ENCODE measurements around the gene ST6GALNAC5. TPM values are rescaled to one million over a fixed set of nuclear protein-coding genes. Genes with fewer than 3 reads are reported as not detected.
"Not testable (repeated sequence)": the region's sequence is repeated elsewhere in the genome, so short reads cannot be mapped to it uniquely, and the experiment has no call there.

Gene ST6GALNAC5
- total RNA-seq, 1 experiment from 2014 or later: not detected

GRCh38 chr1:76961820-76962207 lies 94.5 kb downstream of the ST6GALNAC5 start:
- H3K27me3 ChIP-seq (ENCODE audit: low read length): no peaks in the 10 kb centered on the region
- H3K4me1 ChIP-seq (ENCODE audit: low read length): no peaks in the 10 kb centered on the region
- no peaks in the 10 kb centered on the region for H3K36me3 ChIP-seq (ENCODE audit: insufficient read depth, low read length)
- no peaks in the 10 kb centered on the region for H3K9me2 ChIP-seq (replicated peaks; ENCODE audit: insufficient read depth, low read length)
- no peak overlapping the region for H3K4me3 ChIP-seq (ENCODE audit: low read length)
- H2AFZ ChIP-seq (ENCODE audit: low read length): no peak overlapping the region
- no peak overlapping the region for H3K4me2 ChIP-seq (ENCODE audit: low read depth, low read length, poor library complexity, severe bottlenecking)
- H3K79me2 ChIP-seq (ENCODE audit: low read length): no peaks in the 10 kb centered on the region
- no peak overlapping the region for H3K27ac ChIP-seq (ENCODE audit: low read length)
- H3K9me3 ChIP-seq (ENCODE audit: low read length): no peaks in the 10 kb centered on the region
- no peaks in the 10 kb centered on the region for H4K20me1 ChIP-seq (ENCODE audit: insufficient read depth, low read depth, low read length)
- no peak for DNase-seq
- no peak overlapping the region for H3K9ac ChIP-seq (ENCODE audit: low read length)

GRCh38 chr1:76981267-76981666 lies 114.0 kb downstream of the ST6GALNAC5 start:
- not testable (repeated sequence) for H4K20me1 ChIP-seq (ENCODE audit: insufficient read depth, low read depth, low read length); H3K79me2 ChIP-seq (ENCODE audit: low read length); H3K4me2 ChIP-seq (ENCODE audit: low read depth, low read length, poor library complexity, severe bottlenecking); H3K27ac ChIP-seq (ENCODE audit: low read length); DNase-seq; H3K36me3 ChIP-seq (ENCODE audit: insufficient read depth, low read length); H3K4me3 ChIP-seq (ENCODE audit: low read length); H3K9me2 ChIP-seq (replicated peaks; ENCODE audit: insufficient read depth, low read length); H3K9ac ChIP-seq (ENCODE audit: low read length); H3K9me3 ChIP-seq (ENCODE audit: low read length); H3K27me3 ChIP-seq (ENCODE audit: low read length); H3K4me1 ChIP-seq (ENCODE audit: low read length); H2AFZ ChIP-seq (ENCODE audit: low read length)

- no peaks in the 10 kb centered on the region for H3K27me3 ChIP-seq (ENCODE audit: low read length)
- no peak overlapping the region for H3K9ac ChIP-seq (ENCODE audit: low read length)
- no peaks in the 10 kb centered on the region for H3K36me3 ChIP-seq (ENCODE audit: insufficient read depth, low read length)
- no peak overlapping the region for H2AFZ ChIP-seq (ENCODE audit: low read length)
- H3K4me1 ChIP-seq (ENCODE audit: low read length): no peaks in the 10 kb centered on the region
- DNase-seq: no peak
- no peaks in the 10 kb centered on the region for H3K79me2 ChIP-seq (ENCODE audit: low read length)
- no peaks in the 10 kb centered on the region for H4K20me1 ChIP-seq (ENCODE audit: insufficient read depth, low read depth, low read length)
- H3K4me2 ChIP-seq (ENCODE audit: low read depth, low read length, poor library complexity, severe bottlenecking): no peak overlapping the region
- H3K9me3 ChIP-seq (ENCODE audit: low read length): no peaks in the 10 kb centered on the region
- H3K4me3 ChIP-seq (ENCODE audit: low read length): no peak overlapping the region
- no peaks in the 10 kb centered on the region for H3K9me2 ChIP-seq (replicated peaks; ENCODE audit: insufficient read depth, low read length)
- H3K27ac ChIP-seq (ENCODE audit: low read length): no peak overlapping the region
Measured at GRCh38 chr1:76989976-76990375, 122.7 kb downstream of the ST6GALNAC5 start.

DNA sequence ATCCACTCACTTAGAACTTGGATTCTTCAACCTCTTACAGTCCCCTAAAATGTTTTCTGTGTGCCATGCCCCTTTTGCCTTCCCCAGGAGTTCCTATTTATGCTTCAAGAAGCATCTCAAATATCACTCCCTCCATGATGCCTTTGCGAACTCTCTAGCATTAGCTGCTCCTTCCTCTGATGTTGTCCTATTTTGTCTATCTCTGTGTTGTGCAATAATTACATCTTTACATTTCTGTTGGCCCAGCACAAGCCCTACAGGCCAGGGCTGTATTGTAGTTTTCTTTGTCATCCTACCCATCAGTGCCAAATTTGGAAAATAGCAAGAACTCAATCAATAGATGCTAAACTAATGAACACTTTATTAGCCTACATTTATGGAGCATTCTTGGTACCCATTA lies 125.8 kb downstream of the ST6GALNAC5 start:
- Histone ChIP-seq H3K36me3 (ENCODE audit: insufficient read depth, low read length) (no peaks in the 10 kb centered on the region), H3K4me2 (ENCODE audit: low read depth, low read length, poor library complexity, severe bottlenecking) (no peak overlapping the region), H3K27me3 (ENCODE audit: low read length) (no peaks in the 10 kb centered on the region), H2AFZ (ENCODE audit: low read length) (no peak overlapping the region), H3K9me2 (replicated peaks; ENCODE audit: insufficient read depth, low read length) (no peaks in the 10 kb centered on the region), H3K9me3 (ENCODE audit: low read length) (no peaks in the 10 kb centered on the region), H3K4me1 (ENCODE audit: low read length) (no peaks in the 10 kb centered on the region), H3K27ac (ENCODE audit: low read length) (no peak overlapping the region), H4K20me1 (ENCODE audit: insufficient read depth, low read depth, low read length) (no peaks in the 10 kb centered on the region), H3K4me3 (ENCODE audit: low read length) (no peak overlapping the region), H3K9ac (ENCODE audit: low read length) (no peak overlapping the region), H3K79me2 (ENCODE audit: low read length) (no peaks in the 10 kb centered on the region)
- DNase-seq: no peak

GRCh38 chr1:76998582-76999223 lies 131.4 kb downstream of the ST6GALNAC5 start:
- no peak for DNase-seq
- Histone ChIP-seq H3K79me2 (ENCODE audit: low read length) (no peaks in the 10 kb centered on the region), H3K4me2 (ENCODE audit: low read depth, low read length, poor library complexity, severe bottlenecking) (no peak overlapping the region), H3K9me2 (replicated peaks; ENCODE audit: insufficient read depth, low read length) (no peaks in the 10 kb centered on the region), H3K4me3 (ENCODE audit: low read length) (no peak overlapping the region), H3K27me3 (ENCODE audit: low read length) (no peaks in the 10 kb centered on the region), H3K27ac (ENCODE audit: low read length) (no peak overlapping the region), H3K9ac (ENCODE audit: low read length) (no peak overlapping the region), H4K20me1 (ENCODE audit: insufficient read depth, low read depth, low read length) (no peaks in the 10 kb centered on the region), H3K36me3 (ENCODE audit: insufficient read depth, low read length) (no peaks in the 10 kb centered on the region), H3K4me1 (ENCODE audit: low read length) (no peaks in the 10 kb centered on the region), H2AFZ (ENCODE audit: low read length) (no peak overlapping the region), H3K9me3 (ENCODE audit: low read length) (no peaks in the 10 kb centered on the region)

- H3K27me3 ChIP-seq (ENCODE audit: low read length): no peaks in the 10 kb centered on the region
- no peaks in the 10 kb centered on the region for H3K79me2 ChIP-seq (ENCODE audit: low read length)
- no peaks in the 10 kb centered on the region for H3K9me2 ChIP-seq (replicated peaks; ENCODE audit: insufficient read depth, low read length)
- no peaks in the 10 kb centered on the region for H3K4me1 ChIP-seq (ENCODE audit: low read length)
- H2AFZ ChIP-seq (ENCODE audit: low read length): no peak overlapping the region
- H3K9me3 ChIP-seq (ENCODE audit: low read length): no peaks in the 10 kb centered on the region
- no peak for DNase-seq
- H3K9ac ChIP-seq (ENCODE audit: low read length): no peak overlapping the region
- no peak overlapping the region for H3K4me3 ChIP-seq (ENCODE audit: low read length)
- H3K27ac ChIP-seq (ENCODE audit: low read length): no peak overlapping the region
- no peaks in the 10 kb centered on the region for H3K36me3 ChIP-seq (ENCODE audit: insufficient read depth, low read length)
- H3K4me2 ChIP-seq (ENCODE audit: low read depth, low read length, poor library complexity, severe bottlenecking): no peak overlapping the region
- no peaks in the 10 kb centered on the region for H4K20me1 ChIP-seq (ENCODE audit: insufficient read depth, low read depth, low read length)
Measured at GRCh38 chr1:77007675-77008074, 140.4 kb downstream of the ST6GALNAC5 start.

DNA sequence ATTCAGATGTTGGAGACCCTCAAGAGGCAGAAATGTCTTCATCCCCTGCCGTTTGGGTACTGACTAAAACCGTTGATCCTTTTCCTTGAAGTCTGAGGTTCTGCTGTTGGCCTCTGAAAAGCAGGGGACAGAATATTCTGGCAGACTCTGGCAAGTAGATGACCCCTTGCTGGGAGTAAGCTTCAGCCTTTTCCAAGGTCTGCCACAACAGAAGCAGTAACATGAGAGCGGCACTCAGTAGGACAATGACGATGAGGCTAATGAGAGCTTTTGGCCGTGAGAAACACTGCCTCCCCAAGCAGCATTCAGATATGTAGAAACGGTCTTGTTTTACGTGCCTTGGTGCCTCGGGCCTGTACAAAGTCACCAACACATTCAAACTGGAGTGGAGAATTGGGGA lies 143.7 kb downstream of the ST6GALNAC5 start:
- H3K4me3 ChIP-seq (ENCODE audit: low read length): no peak overlapping the region
- no peak overlapping the region for H2AFZ ChIP-seq (ENCODE audit: low read length)

GRCh38 chr1:77012066-77012465 lies 144.8 kb downstream of the ST6GALNAC5 start:
- no peak overlapping the region for H3K9ac ChIP-seq (ENCODE audit: low read length)
- no peak for DNase-seq
- no peaks in the 10 kb centered on the region for H3K27me3 ChIP-seq (ENCODE audit: low read length)
- no peak overlapping the region for H3K4me3 ChIP-seq (ENCODE audit: low read length)
- no peak overlapping the region for H2AFZ ChIP-seq (ENCODE audit: low read length)
- no peaks in the 10 kb centered on the region for H3K79me2 ChIP-seq (ENCODE audit: low read length)
- no peak overlapping the region for H3K27ac ChIP-seq (ENCODE audit: low read length)
- no peaks in the 10 kb centered on the region for H4K20me1 ChIP-seq (ENCODE audit: insufficient read depth, low read depth, low read length)
- H3K9me3 ChIP-seq (ENCODE audit: low read length): no peaks in the 10 kb centered on the region
- H3K9me2 ChIP-seq (replicated peaks; ENCODE audit: insufficient read depth, low read length): no peaks in the 10 kb centered on the region
- no peak overlapping the region for H3K4me2 ChIP-seq (ENCODE audit: low read depth, low read length, poor library complexity, severe bottlenecking)
- no peaks in the 10 kb centered on the region for H3K4me1 ChIP-seq (ENCODE audit: low read length)
- no peaks in the 10 kb centered on the region for H3K36me3 ChIP-seq (ENCODE audit: insufficient read depth, low read length)

More for the DNA sequence above, 143.7 kb downstream of the ST6GALNAC5 start:
- H3K79me2 ChIP-seq (ENCODE audit: low read length): no peaks in the 10 kb centered on the region
- H3K4me2 ChIP-seq (ENCODE audit: low read depth, low read length, poor library complexity, severe bottlenecking): no peak overlapping the region
- no peak overlapping the region for H3K9ac ChIP-seq (ENCODE audit: low read length)
- no peaks in the 10 kb centered on the region for H3K4me1 ChIP-seq (ENCODE audit: low read length)
- DNase-seq: no peak
- no peak overlapping the region for H3K27ac ChIP-seq (ENCODE audit: low read length)
- no peaks in the 10 kb centered on the region for H3K9me3 ChIP-seq (ENCODE audit: low read length)
- no peaks in the 10 kb centered on the region for H4K20me1 ChIP-seq (ENCODE audit: insufficient read depth, low read depth, low read length)
- H3K27me3 ChIP-seq (ENCODE audit: low read length): no peaks in the 10 kb centered on the region
- no peaks in the 10 kb centered on the region for H3K36me3 ChIP-seq (ENCODE audit: insufficient read depth, low read length)
- H3K9me2 ChIP-seq (replicated peaks; ENCODE audit: insufficient read depth, low read length): no peaks in the 10 kb centered on the region
